SK-N-MC (cell line): ENCODE data around the gene TADA2B.

Experiments
- DNase-seq: peaks from one replicate; pipeline ENCODE4 v3.0.0-alpha.2; 2011; ENCODE audit warnings: low read depth, low spot score
- H3K27ac ChIP-seq: fragments of 200-600 bp; sonication (generic); 2 replicates; pipeline ENCODE4 v1.5.1; 2016; ENCODE audit warnings: mixed run types
- H3K36me3 ChIP-seq: fragments of 200-600 bp; sonication (generic); 2 replicates; pipeline ENCODE4 v1.6.1; 2017; ENCODE audit warnings: antibody characterized with exemption, low read length, mixed read lengths; ENCODE audit not compliant: insufficient read depth
- H3K4me3 ChIP-seq: fragments of 200-600 bp; sonication (generic); 2 replicates; pipeline ENCODE4 v1.5.1; 2016
- H3K9ac ChIP-seq: fragments of 200-600 bp; sonication (generic); 2 replicates; pipeline ENCODE4 v1.8.0; 2017; ENCODE audit warnings: mixed run types, mixed read lengths; ENCODE audit not compliant: insufficient read length
- H3K9me3 ChIP-seq: fragments of 200-600 bp; sonication (generic); 2 replicates; pipeline ENCODE4 v1.6.1; 2017; ENCODE audit warnings: low read depth, mild to moderate bottlenecking, antibody characterized with exemption, low read length, moderate library complexity, mixed read lengths
- EZH2 ChIP-seq: fragments of 200-600 bp; sonication (generic); IDR thresholded peaks from one replicate; pipeline ENCODE4 v1.6.1; 2017; ENCODE audit warnings: antibody characterized with exemption
- FOXP2 ChIP-seq: optimal IDR thresholded peaks from 2 replicates; pipeline ENCODE3; 2011; ENCODE audit warnings: mild to moderate bottlenecking, moderate library complexity; ENCODE audit not compliant: insufficient read depth; ENCODE audit errors: extremely low read length, control extremely low read depth
- POLR2AphosphoS5 ChIP-seq: IDR thresholded peaks from 2 replicates; pipeline ENCODE4 v1.6.1; 2012; ENCODE audit warnings: mild to moderate bottlenecking, low read depth, low read length, borderline replicate concordance

The TADA2B gene

GRCh38 chr4:7003879-7004240, 39.3 kb upstream of the TADA2B start:
- Histone ChIP-seq H3K4me3 (no peak overlapping the region), H3K9me3 (no peaks in the 10 kb centered on the region), H3K9ac (no peak overlapping the region), H3K36me3 (peaks cover 2% of the 10 kb centered on the region; the same call in 1 of the 2 replicates), H3K27ac (no peak overlapping the region)
- no peak for TF ChIP-seq POLR2AphosphoS5
- TF ChIP-seq EZH2, result no peak
- no peak for TF ChIP-seq FOXP2
- DNase-seq, result no peak

GRCh38 chr4:7004331-7004730, 38.8 kb upstream of the TADA2B start:
- no peak for TF ChIP-seq FOXP2
- no peak for TF ChIP-seq EZH2
- TF ChIP-seq POLR2AphosphoS5, result no peak
- Histone ChIP-seq H3K9me3 (no peaks in the 10 kb centered on the region), H3K9ac (no peak overlapping the region), H3K36me3 (no peaks in the 10 kb centered on the region; the same call in 1 of the 2 replicates), H3K4me3 (no peak overlapping the region), H3K27ac (no peak overlapping the region)
- DNase-seq, result no peak

- TF ChIP-seq POLR2AphosphoS5, result no peak
- TF ChIP-seq EZH2, result no peak
- TF ChIP-seq FOXP2, result no peak
- Histone ChIP-seq H3K27ac (no peak overlapping the region), H3K9ac (no peak overlapping the region), H3K36me3 (no peaks in the 10 kb centered on the region; the same call in 1 of the 2 replicates), H3K4me3 (no peak overlapping the region), H3K9me3 (no peaks in the 10 kb centered on the region)
- DNase-seq, result no peak
These were observed 37.6 kb upstream of the TADA2B start for GRCh38 chr4:7005571-7005970.

GRCh38 chr4:7006411-7006810, 36.8 kb upstream of the TADA2B start:
- no peak for TF ChIP-seq POLR2AphosphoS5
- TF ChIP-seq EZH2, result no peak
- TF ChIP-seq FOXP2, result no peak
- H3K9me3 ChIP-seq, result no peaks in the 10 kb centered on the region
- no peak for DNase-seq
- H3K4me3 ChIP-seq, result no peak overlapping the region
- H3K9ac ChIP-seq, result no peak overlapping the region
- no peaks in the 10 kb centered on the region; the same call in 1 of the 2 replicates for H3K36me3 ChIP-seq
- no peak overlapping the region for H3K27ac ChIP-seq

- H3K9ac ChIP-seq, result no peak overlapping the region
- no peak for DNase-seq
- no peaks in the 10 kb centered on the region; the same call in 1 of the 2 replicates for H3K36me3 ChIP-seq
- H3K4me3 ChIP-seq, result no peak overlapping the region
- no peaks in the 10 kb centered on the region for H3K9me3 ChIP-seq
- H3K27ac ChIP-seq, result no peak overlapping the region
- TF ChIP-seq EZH2, result no peak
- TF ChIP-seq FOXP2, result no peak
- no peak for TF ChIP-seq POLR2AphosphoS5
These were observed 35.8 kb upstream of the TADA2B start for GRCh38 chr4:7007142-7007907.

GRCh38 chr4:7007944-7008343, 35.2 kb upstream of the TADA2B start:
- Histone ChIP-seq H3K27ac (no peak overlapping the region), H3K9me3 (no peaks in the 10 kb centered on the region), H3K9ac (no peak overlapping the region), H3K36me3 (no peaks in the 10 kb centered on the region; the same call in 1 of the 2 replicates), H3K4me3 (no peak overlapping the region)
- TF ChIP-seq EZH2 (no peak), FOXP2 (no peak), POLR2AphosphoS5 (no peak)
- DNase-seq, result no peak

- DNase-seq, result no peak
- peaks cover 3% of the 10 kb centered on the region; the same call in 1 of the 2 replicates for H3K36me3 ChIP-seq
- TF ChIP-seq POLR2AphosphoS5, result no peak
- TF ChIP-seq EZH2, result no peak
- no peak for TF ChIP-seq FOXP2
- H3K9me3 ChIP-seq, result no peaks in the 10 kb centered on the region
- H3K4me3 ChIP-seq, result no peak overlapping the region
- no peak overlapping the region for H3K9ac ChIP-seq
- H3K27ac ChIP-seq, result no peak overlapping the region
These were observed 33.6 kb upstream of the TADA2B start for GRCh38 chr4:7009564-7009963.

- TF ChIP-seq POLR2AphosphoS5 (no peak), FOXP2 (no peak), EZH2 (no peak)
- DNase-seq, result no peak
- Histone ChIP-seq H3K4me3 (no peak overlapping the region), H3K9ac (no peak overlapping the region), H3K9me3 (no peaks in the 10 kb centered on the region), H3K27ac (no peak overlapping the region), H3K36me3 (peaks cover 3% of the 10 kb centered on the region; the same call in 1 of the 2 replicates)
These were observed 30.0 kb upstream of the TADA2B start for GRCh38 chr4:7013175-7013574.
